GM21515 (cell line): ENCODE results near the gene THRB.

Source experiments
- ATAC-seq: cut with Tn5 transposase; IDR thresholded peaks from one replicate; pipeline ENCODE4 v1.9.1; 2021; ENCODE audit not compliant: unreplicated experiment

Gene THRB

DNA sequence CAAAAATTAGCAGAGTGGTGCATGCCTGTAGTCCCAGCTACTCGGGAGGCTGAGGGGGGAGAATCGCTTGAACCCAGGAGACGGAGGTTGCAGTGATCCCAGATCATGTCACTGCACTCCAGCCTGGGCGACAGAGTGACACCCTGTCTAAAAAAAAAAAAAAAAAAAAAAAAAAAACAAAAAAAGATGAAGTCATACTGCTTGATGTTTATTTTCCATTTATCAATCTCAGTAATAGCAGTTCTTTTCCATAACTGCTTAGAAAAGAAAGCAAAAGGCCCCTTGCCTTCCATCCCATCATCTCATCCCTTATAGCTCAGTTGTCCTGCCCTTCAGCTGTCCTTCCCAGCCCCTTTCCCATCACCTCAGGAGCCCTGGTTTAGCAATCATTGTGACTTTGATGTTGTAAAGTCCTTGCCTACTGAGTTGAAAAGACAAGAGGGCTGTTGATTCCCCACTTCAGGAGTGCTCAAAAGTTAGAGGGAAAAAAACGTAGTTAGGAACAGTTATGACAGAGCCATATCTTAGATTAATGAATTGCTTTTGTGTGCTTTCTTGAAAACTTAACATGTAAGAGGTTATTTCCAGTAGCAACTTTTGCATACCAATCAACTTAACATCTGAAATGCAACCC lies 18.0 kb upstream of the THRB start:
- no peak for ATAC-seq

DNA sequence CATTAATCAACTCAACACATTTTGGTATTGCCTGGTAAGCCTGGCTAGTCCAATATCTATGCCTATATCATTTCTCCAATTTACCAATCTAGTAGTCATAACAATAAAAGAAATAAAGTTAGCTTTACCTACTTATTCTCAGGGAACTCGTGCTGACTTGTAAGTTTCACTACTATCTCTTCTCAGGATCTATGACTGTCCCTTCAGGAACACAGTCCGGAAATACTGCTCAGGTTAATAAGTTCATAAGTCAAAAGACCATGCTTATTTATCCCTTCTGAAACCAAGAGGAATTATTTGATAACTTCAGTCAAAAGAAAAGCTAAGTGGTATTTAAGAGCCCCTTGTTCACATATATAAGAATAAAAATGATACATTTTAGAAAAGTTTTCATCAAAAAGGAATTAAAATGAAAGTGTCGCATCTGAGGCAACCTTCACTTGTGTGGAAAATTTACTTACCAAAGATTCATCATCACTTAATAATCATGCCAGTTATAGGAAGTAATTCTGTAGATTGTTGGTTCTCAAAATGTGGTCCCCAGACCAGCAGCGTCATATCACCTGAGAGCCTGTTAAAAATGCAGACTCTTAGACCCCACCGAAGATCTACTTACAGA lies 15.5 kb upstream of the THRB start:
- ATAC-seq: no peak

DNA sequence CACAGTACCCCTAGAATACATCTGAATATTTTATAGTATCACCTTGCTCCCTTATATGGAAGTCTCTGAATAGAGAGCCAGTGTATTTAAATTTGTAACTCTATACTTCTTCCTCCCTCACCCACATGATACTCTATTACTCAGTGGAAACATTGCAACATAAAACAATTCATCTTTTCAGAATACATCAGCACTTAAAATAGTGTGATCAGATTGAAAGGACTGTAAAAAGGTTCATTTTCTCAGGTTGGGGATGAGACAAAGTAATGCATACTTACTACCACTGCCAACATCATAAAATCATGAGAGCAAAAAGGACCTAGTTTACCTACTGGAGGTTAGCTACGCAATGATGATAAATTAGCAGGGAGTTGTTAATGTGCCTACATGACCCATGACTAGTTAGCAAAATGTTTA lies 13.8 kb upstream of the THRB start:
- ATAC-seq: no peak

DNA sequence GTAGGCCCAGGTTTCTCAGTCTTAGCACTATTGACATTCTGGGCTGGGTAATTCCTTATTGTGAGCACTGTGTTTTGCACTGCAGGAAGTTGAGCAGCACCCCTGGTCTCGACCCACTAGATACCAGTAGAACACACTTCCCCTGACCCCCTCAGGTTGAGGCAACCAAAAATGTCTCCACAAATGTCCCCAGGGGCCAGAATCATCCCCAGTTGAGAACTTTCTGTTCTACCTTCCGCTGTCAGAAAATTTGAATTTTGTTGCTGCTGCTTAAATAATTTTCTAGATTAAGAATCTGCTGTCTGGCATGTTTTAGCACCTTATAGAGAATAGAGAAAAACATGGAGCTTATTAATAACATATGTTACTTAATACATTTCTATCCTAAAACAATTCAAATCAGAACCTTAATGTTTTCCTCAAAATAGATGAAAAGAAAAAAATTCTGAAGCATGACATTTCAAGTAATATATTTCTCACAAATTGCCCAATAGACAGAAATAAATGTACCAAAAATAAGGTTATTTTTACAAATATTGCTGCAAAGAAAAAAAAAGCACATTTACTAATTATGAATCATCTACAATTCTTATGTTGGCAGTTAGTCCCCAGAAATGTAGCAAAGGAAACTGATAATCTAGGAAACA lies 13.2 kb upstream of the THRB start:
- no peak for ATAC-seq

DNA sequence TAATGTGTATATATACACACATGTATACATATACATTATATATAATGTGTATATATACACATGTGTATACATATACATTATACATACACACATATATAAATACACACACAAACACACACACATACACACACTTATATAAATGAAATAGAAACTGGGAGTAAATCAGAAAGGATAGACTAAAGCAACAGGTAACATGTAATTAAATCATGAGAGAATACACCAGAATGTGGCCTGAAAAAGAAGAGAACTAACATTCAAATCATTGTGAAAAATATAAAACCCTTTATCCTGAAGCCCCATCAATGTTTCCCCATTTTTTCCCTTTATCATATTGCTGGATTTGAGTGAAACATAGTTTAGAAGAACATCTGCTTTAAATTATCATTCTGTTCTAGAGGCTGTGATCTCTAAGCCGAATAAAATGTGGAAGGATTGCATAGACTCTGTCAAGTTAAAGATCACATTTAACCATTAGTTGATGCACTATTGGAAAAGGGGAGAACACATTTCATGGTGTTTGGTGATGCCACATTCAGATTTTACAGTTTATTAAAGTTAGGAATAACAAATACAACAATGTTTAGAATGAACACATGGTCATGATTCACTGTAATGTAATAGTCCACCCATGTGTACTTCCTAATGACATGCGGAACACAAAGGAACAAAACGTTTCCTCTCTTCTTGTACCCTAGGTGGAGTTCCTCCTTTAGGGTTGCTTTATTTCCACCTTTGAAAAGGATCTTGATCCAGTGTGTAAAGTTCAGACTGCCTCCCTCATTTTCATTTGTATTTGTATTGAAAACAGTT lies 12.5 kb upstream of the THRB start:
- no peak for ATAC-seq

DNA sequence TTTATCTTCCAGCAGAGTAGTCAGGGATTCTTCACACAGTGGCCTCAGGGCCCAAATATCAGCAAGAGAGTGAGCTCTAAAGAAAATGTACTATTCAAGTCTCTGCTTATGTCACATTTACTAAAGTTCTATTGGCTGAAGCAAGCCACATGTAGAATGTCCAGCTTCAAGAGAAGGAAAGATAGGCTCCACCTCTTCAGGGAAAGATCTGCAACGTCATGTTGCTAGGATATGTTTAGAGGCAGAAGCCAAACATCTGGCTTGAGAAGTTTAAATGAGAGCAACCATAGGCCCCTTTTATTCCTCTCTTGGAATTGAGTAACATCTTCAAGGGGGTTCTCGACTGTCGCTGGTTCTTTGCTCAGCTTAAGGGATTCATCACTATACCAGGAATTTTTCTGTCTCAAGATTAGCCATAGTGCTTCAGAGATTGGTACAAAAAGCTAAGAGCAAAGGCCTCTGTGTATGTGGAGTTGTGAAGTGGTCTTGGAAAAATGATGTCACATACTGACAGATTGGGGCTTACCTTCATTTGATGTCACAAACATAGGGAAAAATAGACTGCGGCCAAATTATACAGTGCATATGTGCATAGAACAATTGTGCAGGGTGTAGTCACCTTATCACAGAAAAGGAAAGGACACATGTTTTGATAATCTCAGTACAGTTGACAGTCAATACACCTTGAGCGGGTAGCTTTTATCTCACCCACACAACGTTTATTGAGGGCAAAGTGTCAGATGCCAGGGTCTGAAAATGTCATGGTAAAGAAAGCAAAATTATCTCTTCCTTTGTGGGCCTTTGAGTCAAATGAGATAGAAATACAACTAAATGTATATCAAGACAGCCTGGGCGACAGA lies 11.3 kb upstream of the THRB start:
- ATAC-seq: no peak

DNA sequence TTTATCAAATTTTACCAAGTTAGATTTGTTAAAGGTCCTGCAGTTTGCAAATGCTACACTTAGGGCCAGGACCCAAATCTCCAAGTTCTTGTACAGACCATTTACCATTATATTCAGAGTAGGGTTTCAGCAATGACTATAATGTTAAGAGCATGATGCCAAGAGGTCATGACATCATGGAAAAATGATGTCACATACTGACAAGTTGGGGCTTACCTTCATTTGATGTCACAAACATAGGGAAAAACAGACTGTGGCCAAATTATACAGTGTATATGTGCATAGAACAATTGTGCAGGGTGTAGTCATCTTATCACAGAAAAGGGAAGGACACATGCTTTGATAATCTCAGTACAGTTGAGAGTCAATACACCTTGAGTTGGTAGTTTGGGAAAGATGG lies 10.1 kb upstream of the THRB start:
- ATAC-seq: no peak

DNA sequence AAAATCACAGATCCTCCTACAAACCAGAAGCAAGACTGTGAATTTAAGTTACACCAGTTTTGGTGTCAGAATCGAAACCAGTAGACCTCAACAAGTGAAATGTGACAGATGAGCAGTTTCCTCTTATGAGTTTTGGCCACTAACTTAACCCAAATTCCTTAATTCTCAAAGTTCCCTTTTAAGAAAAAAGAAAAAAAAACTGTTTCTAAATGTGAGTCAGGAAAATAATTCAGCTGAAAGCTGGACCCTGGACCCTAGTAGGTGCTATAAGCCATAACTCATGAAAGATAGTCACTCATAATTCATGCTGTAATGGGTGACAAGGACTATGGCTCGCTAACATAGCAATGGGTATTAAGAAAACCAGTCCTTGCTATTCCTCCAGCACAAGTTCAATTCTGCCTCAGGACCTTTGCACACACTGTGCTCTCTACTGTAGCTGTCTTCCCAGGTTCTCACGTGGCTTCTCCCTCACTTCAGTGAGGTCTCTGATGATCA lies 9.0 kb upstream of the THRB start:
- ATAC-seq: peak; percentile 93

DNA sequence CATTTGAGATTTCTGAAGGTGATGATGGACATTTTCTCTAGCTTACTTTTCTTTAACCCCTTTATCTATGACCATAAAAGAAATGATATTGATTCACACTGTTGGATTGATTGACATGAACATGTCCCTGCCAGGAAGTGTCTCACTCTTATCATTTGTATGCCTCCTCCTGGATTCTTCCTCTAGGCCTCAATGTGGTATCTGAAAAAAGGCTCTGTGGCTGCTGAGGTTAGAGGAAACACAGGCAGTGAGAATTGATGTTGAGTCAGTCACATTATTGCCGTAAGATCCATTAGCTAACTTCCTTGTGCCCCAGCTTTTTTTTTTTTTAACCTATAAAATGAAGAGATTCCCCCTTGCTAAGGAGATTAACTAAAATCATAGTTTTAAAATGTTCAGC lies 8.0 kb upstream of the THRB start:
- no peak for ATAC-seq

DNA sequence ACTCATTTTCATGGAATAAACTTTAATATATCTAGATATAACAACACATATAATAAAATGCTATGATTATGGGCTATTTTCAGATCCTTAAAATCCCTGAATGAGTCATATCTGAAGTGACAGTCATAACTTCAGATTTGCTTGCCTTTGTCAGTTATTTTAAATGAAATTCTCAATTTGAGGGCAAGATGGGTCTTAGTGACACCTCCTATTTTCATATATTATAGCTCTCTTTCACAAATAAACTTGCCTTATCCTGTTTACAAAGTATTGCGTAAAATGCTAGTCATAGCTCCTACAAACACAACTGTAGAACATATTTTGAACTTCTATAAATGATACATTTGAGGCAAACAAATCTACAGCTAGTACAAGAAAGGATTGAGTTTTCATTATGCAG lies 6.2 kb upstream of the THRB start:
- no peak for ATAC-seq

DNA sequence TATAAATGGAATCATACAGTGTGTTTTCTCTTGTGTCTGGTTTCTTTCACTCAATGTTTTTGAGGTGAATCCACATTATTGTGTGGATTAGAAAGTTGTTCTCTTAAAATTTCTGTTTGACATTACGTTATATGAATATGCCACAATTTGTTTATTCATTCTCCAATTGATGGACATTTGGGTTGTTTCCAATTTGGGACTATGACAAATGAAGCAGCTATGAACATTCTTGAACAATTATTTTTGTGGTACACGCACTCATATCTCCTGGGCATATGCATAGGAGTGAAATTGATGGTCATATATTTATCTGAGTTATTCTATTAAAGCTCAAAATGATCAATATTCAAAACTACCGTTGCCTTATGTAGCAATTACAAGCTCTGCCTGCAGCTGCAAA lies 5.3 kb upstream of the THRB start:
- ATAC-seq: no peak

DNA sequence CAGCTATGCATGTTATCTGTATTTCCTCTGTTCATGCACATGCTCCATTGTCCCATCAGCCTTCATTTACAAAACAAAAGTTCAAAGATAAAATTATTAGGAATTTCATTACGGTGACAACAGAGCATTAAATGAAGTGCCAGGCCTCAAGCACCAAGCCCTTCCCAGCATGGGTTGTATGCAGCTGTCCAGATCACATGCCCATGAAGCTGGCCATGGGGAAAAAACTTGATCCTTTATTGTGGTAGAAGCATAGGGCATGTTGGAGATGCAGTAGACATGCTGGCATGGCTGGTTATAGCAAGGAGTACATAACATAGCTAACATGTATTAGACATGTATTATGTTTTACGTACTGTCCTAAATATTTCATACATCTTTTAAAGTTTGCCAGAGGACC lies 4.1 kb upstream of the THRB start:
- no peak for ATAC-seq

DNA sequence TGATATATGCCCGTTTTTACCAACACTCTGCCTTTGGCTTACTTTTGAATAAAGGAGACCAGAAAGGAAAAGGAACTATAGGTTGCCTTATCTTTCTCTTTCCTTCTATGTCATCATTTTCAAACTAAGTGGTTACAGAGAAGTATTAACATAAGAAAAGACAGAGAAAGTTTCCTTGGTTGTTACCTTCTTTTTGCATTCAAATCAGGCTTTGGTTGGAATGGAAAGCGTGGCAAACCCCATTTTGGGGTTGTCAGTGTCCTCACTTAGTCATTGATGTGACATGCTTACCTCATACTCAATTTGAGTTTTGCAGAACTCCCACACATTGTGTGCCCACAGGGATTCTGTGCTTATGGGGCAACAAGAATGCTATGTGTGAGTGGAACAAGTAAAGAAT lies 3.7 kb upstream of the THRB start:
- ATAC-seq: no peak

DNA sequence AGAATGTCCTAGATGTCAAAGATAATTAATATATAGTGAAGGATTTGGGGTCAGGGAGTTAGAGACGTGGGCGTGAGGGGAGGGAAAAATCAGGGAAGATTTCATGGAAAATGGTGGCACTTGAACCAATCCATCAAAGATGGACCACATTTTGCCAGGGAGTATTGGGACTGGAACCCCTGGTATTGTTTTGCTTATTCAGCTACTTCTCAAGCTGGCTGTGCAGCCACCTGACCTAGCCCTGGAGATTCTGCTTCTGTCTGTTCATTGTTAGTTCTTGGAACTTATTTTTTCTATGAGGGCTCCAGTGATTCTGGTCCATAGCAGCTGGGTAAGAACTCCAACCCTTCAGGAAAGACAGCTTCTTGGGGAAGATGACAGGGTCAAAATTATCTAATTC lies 3.3 kb upstream of the THRB start:
- no peak for ATAC-seq

DNA sequence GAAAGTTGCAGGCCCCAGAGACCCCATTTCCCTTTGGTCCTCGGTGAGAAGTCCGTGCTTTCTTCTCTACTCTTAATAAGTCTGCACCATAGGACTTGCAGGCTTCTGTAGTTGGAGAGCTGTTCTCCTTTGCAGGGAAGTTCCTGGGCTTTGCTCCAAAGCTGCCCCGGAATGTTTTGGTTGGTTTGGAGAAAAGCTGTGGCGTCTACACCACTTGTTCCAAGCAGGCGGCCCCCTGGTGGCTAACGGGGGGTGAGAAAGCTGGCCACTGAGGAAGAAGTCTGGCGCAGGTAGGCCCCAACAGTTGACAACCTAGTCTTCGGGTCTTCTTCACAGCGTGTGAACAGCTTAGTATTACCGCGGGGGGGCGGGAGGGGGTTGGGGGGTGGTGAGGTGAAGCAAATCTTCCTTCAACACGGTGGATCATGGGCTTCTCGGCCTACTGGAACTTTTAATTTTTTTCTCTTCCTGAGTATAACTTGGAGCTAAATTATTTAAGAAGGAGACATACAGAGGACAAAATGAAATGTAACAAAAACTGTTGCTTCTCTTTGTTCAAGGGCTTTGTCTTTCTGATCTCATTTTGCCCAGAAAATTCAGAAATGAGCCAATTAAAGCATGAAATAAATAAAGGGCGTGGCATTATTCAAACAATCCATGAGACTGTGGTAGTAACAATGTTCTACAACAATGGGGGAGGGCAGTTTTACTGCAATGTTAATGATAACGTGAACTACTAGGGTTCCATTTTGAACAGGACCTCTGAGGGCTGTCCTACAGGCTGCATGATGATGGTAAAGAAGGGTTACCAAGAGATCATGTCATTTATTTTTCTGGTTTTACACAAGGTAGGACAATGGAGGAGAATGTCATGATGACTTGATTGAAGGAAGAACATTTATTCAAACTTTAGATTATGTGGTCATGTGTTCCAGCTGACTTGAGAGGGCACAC lies 2.2 kb upstream of the THRB start:
- no peak for ATAC-seq

DNA sequence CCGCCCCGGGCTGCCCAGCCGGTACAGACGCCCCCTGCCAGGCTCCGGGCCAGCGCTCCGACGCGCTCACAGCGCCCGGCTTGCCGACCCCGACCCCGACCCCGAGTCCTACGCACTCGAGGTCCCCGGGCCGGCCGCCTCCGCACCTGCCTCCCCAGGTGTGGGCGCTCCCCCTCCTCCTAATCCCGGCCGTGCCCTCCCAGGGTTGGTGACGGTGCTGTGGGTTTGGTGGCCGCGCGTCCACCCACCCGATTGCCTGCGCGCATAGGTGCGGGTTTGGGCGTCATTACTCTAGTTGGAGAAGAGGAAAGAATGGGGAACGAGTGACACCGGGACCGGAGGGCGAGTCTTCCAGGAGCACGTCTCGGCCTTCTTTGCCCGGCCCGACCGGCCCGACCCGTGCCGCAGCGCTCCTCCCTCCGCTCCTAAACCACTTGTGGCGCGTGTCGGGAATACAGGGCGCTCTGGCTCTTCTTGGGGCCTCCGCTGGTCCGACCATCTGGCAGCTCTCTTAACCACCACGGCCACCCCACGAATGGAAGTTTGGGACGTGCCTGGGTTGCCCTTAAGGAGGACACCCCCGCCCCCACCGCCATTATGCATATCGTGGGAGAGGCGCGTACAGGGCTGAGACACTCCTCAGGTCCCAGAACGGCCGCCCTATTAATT lies 810 bp upstream of the THRB start:
- ATAC-seq: peak; percentile 9

DNA sequence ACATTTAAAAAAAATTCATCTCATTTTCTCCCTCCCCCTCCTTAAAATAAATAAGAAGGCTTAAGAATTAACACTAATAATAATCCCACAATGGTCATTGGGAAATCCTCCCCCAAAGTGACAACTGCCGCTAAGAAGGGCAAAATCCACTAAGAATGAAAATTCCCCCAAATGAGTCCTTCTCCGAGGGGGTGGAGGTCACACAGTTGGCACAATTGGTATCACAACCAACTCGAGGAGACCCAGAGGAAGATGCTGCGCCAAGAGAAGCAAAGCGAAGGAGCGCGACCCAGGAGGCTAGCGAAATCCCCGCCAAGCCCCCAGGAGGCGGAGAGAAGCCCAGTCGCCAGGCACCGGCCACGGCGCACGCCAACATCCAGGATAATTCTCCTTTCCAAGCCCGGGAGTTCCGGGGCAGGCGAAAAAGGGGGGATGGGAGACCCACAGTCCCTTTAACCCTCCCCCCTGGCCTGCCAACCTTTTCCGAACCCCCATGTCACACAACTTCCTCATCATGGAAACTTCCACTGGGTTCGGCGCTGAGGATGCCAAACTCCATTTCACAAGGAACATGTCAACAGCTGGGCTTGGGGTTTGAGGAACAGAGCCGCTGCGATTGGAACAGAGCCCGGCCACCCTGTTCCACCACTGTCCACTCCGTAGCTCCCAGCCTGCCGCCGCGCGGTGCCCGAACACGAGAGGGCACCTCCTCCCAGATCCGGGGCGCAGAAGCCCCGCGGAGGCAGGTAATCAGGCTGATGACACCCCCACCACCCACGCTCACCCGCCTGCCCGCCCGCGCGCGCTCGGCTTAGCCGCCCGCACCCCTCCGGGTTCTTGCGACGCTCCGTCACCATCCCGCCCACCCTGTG lies 668 bp downstream of the THRB start:
- ATAC-seq: no peak

DNA sequence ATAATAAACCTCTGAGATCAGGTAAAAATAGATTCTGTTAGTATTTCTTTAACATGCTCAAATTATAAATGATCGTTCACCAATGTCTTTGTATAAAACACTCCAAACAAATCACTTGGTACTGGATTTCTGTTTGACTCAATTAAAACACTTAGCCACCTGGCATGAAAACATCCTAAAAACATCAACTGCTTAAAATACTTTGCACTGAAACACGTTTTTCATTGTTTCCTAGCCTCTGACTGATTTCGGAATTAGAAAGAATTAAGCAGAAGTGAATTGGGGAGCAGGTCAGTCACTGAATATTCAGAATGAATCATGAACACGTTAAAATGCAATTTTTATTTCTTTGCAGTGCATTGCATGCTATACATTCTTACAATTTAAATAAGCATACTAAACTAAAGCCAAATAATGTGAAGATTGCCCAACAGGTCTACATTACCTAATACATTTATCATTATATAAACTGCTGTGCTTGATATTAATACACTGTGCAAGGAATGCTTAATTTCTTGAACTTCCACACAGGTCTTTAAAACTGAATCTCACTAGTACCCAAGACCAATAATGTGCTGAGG lies 1.6 kb downstream of the THRB start:
- no peak for ATAC-seq
